Activated CD8-positive, alpha-beta T cell treated with anti-CD3 and anti-CD28 coated beads, Interleukin-2, amount 10 ng/mL, durations not matched to agents 7 days and 5 days (primary cell): Measurements from ENCODE around the gene CCDC137. TPM values are rescaled to one million over a fixed set of nuclear protein-coding genes. Genes with fewer than 3 reads are reported as not detected.

Source experiments
- ATAC-seq: fragments of 150-1000 bp; cut with Tn5 transposase; one replicate; pipeline ENCODE4 v1.10.0; 2021; ENCODE audit warnings: moderate library complexity
- CTCF ChIA-PET: fragments of 350-600 bp; sonication (Branson Sonifier 250); formaldehyde crosslinking; loops from one replicate; lab custom pipeline; 2021; ENCODE audit warnings: antibody characterized with exemption; lab: Charles Lee
- POLR2A ChIA-PET: fragments of 350-600 bp; sonication (Branson Sonifier 250); formaldehyde crosslinking; loops from one replicate; lab custom pipeline; 2021; ENCODE audit warnings: antibody characterized with exemption; lab: Charles Lee
- DNase-seq: peaks from one replicate; pipeline ENCODE4 v3.0.0-alpha.2; 2020
- H3K27ac Mint-ChIP-seq: one replicate; pipeline ENCODE4 v1.8.0; 2021; ENCODE audit warnings: mild to moderate bottlenecking, mixed read lengths
- H3K27me3 Mint-ChIP-seq: one replicate; pipeline ENCODE4 v1.8.0; 2021; ENCODE audit warnings: low read depth, mixed read lengths
- H3K36me3 Mint-ChIP-seq: one replicate; pipeline ENCODE4 v1.8.0; 2021; ENCODE audit warnings: low read depth, mixed read lengths
- H3K4me1 Mint-ChIP-seq: one replicate; pipeline ENCODE4 v1.8.0; 2021; ENCODE audit warnings: low read depth, mixed read lengths
- H3K4me3 Mint-ChIP-seq: one replicate; pipeline ENCODE4 v1.8.0; 2021; ENCODE audit warnings: mild to moderate bottlenecking, mixed read lengths
- H3K9me3 Mint-ChIP-seq: one replicate; pipeline ENCODE4 v1.8.0; 2022; ENCODE audit warnings: mixed read lengths; ENCODE audit not compliant: insufficient read depth
- total RNA-seq, 2 experiments: library from RNA; stranded (reverse); gene quantifications; one replicate each; pipeline ENCODE4 v1.2.3, GENCODE V29; 2021

CCDC137 gene
- total RNA-seq, 2 experiments from 2014 or later, result 42.3 to 43.7 TPM

DNA sequence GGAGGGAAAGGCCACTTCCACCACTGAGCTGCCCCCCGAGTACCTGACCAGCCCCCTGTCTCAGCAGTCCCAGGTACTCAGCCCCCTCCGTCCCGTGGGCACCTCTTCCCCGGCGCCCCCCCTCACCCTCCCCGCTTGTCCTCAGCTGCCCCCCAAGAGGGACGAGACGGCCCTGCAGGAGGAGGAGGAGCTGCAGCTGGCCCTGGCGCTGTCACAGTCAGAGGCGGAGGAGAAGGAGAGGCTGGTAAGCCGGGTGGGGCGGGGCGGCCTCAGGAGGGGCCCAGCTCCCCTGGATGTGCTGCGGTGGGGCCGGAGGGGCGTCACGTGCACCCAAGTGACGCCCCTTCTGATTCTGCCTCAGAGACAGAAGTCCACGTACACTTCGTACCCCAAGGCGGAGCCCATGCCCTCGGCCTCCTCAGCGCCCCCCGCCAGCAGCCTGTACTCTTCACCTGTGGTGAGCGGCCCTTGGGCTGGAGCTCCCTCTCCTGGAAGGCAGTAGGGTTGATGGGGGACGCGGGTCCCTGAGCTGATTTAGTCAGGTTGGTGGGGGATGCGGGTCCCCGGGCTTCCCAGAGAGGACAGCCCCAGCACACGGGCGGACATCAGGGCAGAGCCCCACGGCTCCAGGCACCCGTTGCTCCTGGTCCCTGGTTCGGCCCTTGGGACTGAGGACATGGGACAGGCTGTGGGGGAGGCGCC lies 27.1 kb downstream of the CCDC137 start:
- Mint-ChIP-seq H3K4me1 (peaks cover 5% of the 10 kb centered on the region), H3K27me3 (no peaks in the 10 kb centered on the region), H3K27ac (no peak overlapping the region), H3K9me3 (no peaks in the 10 kb centered on the region), H3K4me3 (no peak overlapping the region), H3K36me3 (peaks cover 51% of the 10 kb centered on the region)
- no peak for DNase-seq
- CTCF ChIA-PET, result interaction anchor here (1.0 kb wide), 1 partner anchor 10 kb away, joined by 3 read pairs; the partner anchor contains the start of genes ARL16 and HGS
- ATAC-seq, result no peak
- POLR2A ChIA-PET, result interaction anchor here (0.9 to 1.1 kb wide), 2 partner anchors 10 kb away, joined by 4 read pairs; partner anchors contain the start of genes ARL16 and HGS

DNA sequence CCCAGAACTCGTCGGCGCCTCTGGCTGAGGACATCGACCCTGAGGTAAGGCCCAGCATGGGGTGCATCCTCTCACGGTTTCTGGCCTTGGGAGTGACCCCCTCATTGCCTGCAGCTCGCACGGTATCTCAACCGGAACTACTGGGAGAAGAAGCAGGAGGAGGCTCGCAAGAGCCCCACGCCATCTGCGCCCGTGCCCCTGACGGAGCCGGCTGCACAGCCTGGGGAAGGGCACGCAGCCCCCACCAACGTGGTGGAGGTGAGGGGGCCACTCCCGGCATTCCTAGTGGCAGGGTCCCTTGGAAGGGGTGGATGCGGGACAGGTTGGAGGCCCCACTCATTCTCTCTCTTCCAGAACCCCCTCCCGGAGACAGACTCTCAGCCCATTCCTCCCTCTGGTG lies 28.3 kb downstream of the CCDC137 start:
- peaks cover 46% of the 10 kb centered on the region for H3K36me3 Mint-ChIP-seq
- ChIA-PET POLR2A (no interaction called here), CTCF (interaction anchor here (0.6 kb wide), 1 partner anchor 10 kb away, joined by 3 read pairs; no protein-coding TSS in a partner anchor)
- ATAC-seq, result no peak
- no peak for DNase-seq
- H3K4me1 Mint-ChIP-seq, result peaks cover 3% of the 10 kb centered on the region
- no peaks in the 10 kb centered on the region for H3K9me3 Mint-ChIP-seq
- H3K27ac Mint-ChIP-seq, result no peak overlapping the region
- no peak overlapping the region for H3K4me3 Mint-ChIP-seq
- no peaks in the 10 kb centered on the region for H3K27me3 Mint-ChIP-seq

- DNase-seq (no peak), ATAC-seq (no peak)
- Mint-ChIP-seq H3K36me3 (peaks cover 42% of the 10 kb centered on the region), H3K4me3 (no peak overlapping the region), H3K4me1 (peaks cover 2% of the 10 kb centered on the region), H3K27ac (no peak overlapping the region), H3K9me3 (no peaks in the 10 kb centered on the region), H3K27me3 (no peaks in the 10 kb centered on the region)
- POLR2A ChIA-PET, result no interaction called here
- CTCF ChIA-PET, result interaction anchor here (0.6 kb wide), 1 partner anchor 10 kb away, joined by 3 read pairs; no protein-coding TSS in a partner anchor
These were observed 28.7 kb downstream of the CCDC137 start for GRCh38 chr17:81695211-81695610.

GRCh38 chr17:81695801-81696200 lies 29.3 kb downstream of the CCDC137 start:
- no peak overlapping the region for H3K4me3 Mint-ChIP-seq
- ChIA-PET POLR2A (no interaction called here), CTCF (no interaction called here)
- DNase-seq (no peak), ATAC-seq (no peak)
- H3K27ac Mint-ChIP-seq, result no peak overlapping the region
- H3K36me3 Mint-ChIP-seq, result peaks cover 43% of the 10 kb centered on the region
- H3K4me1 Mint-ChIP-seq, result peaks cover 5% of the 10 kb centered on the region
- H3K27me3 Mint-ChIP-seq, result no peaks in the 10 kb centered on the region
- H3K9me3 Mint-ChIP-seq, result no peaks in the 10 kb centered on the region

DNA sequence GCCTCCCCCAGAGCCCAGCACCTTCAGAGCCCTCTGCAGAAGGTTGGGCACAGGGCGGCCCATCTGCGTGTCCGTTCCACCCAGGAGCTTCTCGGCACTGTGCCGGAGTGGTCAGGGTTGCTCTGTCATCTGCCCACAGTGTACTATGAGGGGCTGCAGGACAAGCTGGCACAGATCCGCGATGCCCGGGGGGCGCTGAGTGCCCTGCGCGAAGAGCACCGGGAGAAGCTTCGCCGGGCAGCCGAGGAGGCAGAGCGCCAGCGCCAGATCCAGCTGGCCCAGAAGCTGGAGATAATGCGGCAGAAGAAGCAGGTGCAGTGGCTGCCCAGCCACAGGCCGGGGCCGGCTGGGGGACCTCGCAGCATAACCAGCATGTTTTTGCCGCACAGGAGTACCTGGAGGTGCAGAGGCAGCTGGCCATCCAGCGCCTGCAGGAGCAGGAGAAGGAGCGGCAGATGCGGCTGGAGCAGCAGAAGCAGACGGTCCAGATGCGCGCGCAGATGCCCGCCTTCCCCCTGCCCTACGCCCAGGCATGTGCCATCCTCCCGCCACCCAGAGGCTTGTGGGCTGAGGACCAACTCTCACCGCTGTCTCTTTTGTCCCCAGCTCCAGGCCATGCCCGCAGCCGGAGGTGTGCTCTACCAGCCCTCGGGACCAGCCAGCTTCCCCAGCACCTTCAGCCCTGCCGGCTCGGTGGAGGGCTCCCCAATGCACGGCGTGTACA lies 29.8 kb downstream of the CCDC137 start:
- Mint-ChIP-seq H3K36me3 (peaks cover 42% of the 10 kb centered on the region), H3K4me1 (peaks cover 11% of the 10 kb centered on the region), H3K4me3 (no peak overlapping the region), H3K9me3 (no peaks in the 10 kb centered on the region), H3K27me3 (no peaks in the 10 kb centered on the region), H3K27ac (no peak overlapping the region)
- no peak for ATAC-seq
- POLR2A ChIA-PET, result no interaction called here
- CTCF ChIA-PET, result no interaction called here
- no peak for DNase-seq

DNA sequence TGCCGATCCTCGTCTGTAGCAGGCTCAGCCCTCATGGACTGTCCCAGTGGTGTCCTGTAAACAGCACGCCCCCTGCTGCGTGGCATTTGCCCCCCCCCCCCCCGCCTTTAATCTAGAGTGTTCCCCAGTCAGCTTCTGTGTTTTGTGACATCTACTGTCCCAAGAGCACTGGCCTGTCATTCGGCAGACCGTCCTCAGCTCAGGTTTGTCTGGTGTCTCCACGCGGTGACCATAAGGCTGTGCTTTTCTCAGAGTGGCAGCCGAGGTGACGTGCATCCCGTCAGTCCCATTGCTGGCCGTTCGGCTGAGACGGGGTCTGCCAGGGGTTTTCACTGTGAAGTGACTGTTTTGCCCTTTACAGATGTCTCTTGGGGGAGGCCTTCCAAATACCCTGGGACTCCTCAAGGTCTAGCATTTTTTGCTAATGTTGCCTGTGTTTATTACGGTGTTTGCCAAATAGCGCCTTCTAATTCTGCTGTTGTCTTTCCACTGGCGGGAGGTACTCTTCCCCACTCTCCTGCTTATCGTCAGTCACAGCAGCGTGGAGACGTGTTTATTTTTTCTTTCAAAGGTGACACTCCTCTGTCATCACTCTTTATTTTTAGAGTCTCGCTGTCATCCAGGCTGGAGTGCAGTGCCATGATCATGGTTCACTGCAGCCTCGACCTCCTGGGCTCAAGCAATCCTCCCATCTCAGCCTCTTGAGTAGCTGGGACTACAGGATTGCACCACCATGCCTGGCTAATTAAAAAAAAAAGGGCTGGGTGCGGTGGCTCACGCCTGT lies 30.9 kb downstream of the CCDC137 start:
- H3K4me1 Mint-ChIP-seq, result peaks cover 21% of the 10 kb centered on the region
- no peak overlapping the region for H3K4me3 Mint-ChIP-seq
- ChIA-PET CTCF (no interaction called here), POLR2A (no interaction called here)
- H3K27me3 Mint-ChIP-seq, result no peaks in the 10 kb centered on the region
- H3K9me3 Mint-ChIP-seq, result no peaks in the 10 kb centered on the region
- ATAC-seq (no peak), DNase-seq (no peak)
- no peak overlapping the region for H3K27ac Mint-ChIP-seq
- H3K36me3 Mint-ChIP-seq, result peaks cover 44% of the 10 kb centered on the region

- peaks cover 58% of the 10 kb centered on the region for H3K36me3 Mint-ChIP-seq
- DNase-seq, result no peak
- CTCF ChIA-PET, result no interaction called here
- peak overlapping the region; percentile 22 for H3K27ac Mint-ChIP-seq
- POLR2A ChIA-PET, result interaction anchor here (3.6 to 5.3 kb wide), 2 partner anchors 16 to 36 kb away, joined by 31 to 50 read pairs; partner anchors contain the start of genes ARL16, CCDC137, HGS and OXLD1
- no peaks in the 10 kb centered on the region for H3K27me3 Mint-ChIP-seq
- no peak for ATAC-seq
- no peaks in the 10 kb centered on the region for H3K9me3 Mint-ChIP-seq
- peak overlapping the region; percentile 95 for H3K4me3 Mint-ChIP-seq
- peaks cover 31% of the 10 kb centered on the region for H3K4me1 Mint-ChIP-seq
These were observed 34.1 kb downstream of the CCDC137 start for GRCh38 chr17:81700353-81701287.

DNA sequence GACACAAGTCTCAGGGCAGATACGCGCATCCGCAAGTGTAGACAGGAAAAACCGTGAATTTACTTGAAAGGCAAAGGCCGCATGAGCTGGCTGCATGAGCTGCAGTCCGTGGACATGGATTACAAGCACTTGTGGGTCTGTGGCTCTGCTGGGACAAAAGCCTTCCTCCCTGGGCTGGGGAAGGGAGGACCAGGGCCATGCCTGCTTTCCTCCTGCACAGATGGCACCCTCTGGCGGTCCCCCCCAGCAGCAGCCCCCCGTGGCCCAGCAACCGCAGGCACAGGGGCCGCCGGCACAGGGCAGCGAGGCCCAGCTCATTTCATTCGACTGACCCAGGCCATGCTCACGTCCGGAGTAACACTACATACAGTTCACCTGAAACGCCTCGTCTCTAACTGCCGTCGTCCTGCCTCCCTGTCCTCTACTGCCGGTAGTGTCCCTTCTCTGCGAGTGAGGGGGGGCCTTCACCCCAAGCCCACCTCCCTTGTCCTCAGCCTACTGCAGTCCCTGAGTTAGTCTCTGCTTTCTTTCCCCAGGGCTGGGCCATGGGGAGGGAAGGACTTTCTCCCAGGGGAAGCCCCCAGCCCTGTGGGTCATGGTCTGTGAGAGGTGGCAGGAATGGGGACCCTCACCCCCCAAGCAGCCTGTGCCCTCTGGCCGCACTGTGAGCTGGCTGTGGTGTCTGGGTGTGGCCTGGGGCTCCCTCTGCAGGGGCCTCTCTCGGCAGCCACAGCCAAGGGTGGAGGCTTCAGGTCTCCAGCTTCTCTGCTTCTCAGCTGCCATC lies 34.9 kb downstream of the CCDC137 start:
- POLR2A ChIA-PET, result interaction anchor here (0.6 to 5.3 kb wide), 6 partner anchors 10 to 37 kb away, joined by 3 to 50 read pairs (median 9); partner anchors contain the start of genes ARL16, CCDC137, HGS and OXLD1
- Mint-ChIP-seq H3K36me3 (peaks cover 64% of the 10 kb centered on the region), H3K27me3 (no peaks in the 10 kb centered on the region), H3K4me1 (peaks cover 35% of the 10 kb centered on the region), H3K9me3 (no peaks in the 10 kb centered on the region), H3K4me3 (peak overlapping the region; percentile 95), H3K27ac (peak overlapping the region; percentile 96)
- DNase-seq (peak; percentile 44), ATAC-seq (no peak)
- CTCF ChIA-PET, result interaction anchor here (1.3 to 2.2 kb wide), 7 partner anchors 11 to 188 kb away, joined by 3 to 12 read pairs (median 4); partner anchors contain the start of genes ARL16, CCDC137, HGS and OXLD1

GRCh38 chr17:81702934-81703746 lies 36.6 kb downstream of the CCDC137 start, which contains the start of gene MRPL12:
MRPL12 (plus strand) TSS chr17:81703367; CDS start chr17:81703502, 135 bp downstream.
- H3K4me1 Mint-ChIP-seq, result peaks cover 35% of the 10 kb centered on the region
- no peaks in the 10 kb centered on the region for H3K27me3 Mint-ChIP-seq
- POLR2A ChIA-PET, result interaction anchor here (0.6 to 5.3 kb wide), 21 partner anchors 8 to 224 kb away, joined by 3 to 50 read pairs (median 4); partner anchors contain the start of genes ARL16, CCDC137, HGS and MAFG
- H3K27ac Mint-ChIP-seq, result peak within 1 kb of the TSS; percentile 96
- DNase-seq (peak; percentile 94), ATAC-seq (peak; percentile 89)
- H3K4me3 Mint-ChIP-seq, result peak within 1 kb of the TSS; percentile 95
- H3K9me3 Mint-ChIP-seq, result no peaks in the 10 kb centered on the region
- peaks cover 59% of the 10 kb centered on the region for H3K36me3 Mint-ChIP-seq
- CTCF ChIA-PET, result interaction anchor here (1.0 to 2.2 kb wide), 8 partner anchors 13 to 189 kb away, joined by 3 to 12 read pairs (median 4); partner anchors contain the start of genes ARL16, CCDC137, HGS and OXLD1
